ENCODE data around the gene RHOD.

Gene RHOD

GRCh38 chr11:67032830-67033551 lies 23.7 kb upstream of the RHOD start:
- DNase-seq (ENCODE audit: low spot score) = no peak

GRCh38 chr11:67033661-67034166 lies 22.9 kb upstream of the RHOD start:
- DNase-seq (ENCODE audit: low spot score) = no peak

GRCh38 chr11:67034350-67034749 lies 22.3 kb upstream of the RHOD start:
- no peak for DNase-seq (ENCODE audit: low spot score)

GRCh38 chr11:67040147-67040546 lies 16.5 kb upstream of the RHOD start:
- DNase-seq (ENCODE audit: low spot score) = no peak

- DNase-seq (ENCODE audit: low spot score) = no peak
Measured at GRCh38 chr11:67041602-67042001, 15.0 kb upstream of the RHOD start.

GRCh38 chr11:67043572-67044349 lies 12.9 kb upstream of the RHOD start:
- no peak for DNase-seq (ENCODE audit: low spot score)

GRCh38 chr11:67044496-67044895 lies 12.2 kb upstream of the RHOD start:
- no peak for DNase-seq (ENCODE audit: low spot score)

- no peak for DNase-seq (ENCODE audit: low spot score)
Measured at GRCh38 chr11:67045314-67045713, 11.3 kb upstream of the RHOD start.

GRCh38 chr11:67048515-67049130 lies 8.0 kb upstream of the RHOD start:
- no peak for DNase-seq (ENCODE audit: low spot score)

GRCh38 chr11:67050139-67050538 lies 6.5 kb upstream of the RHOD start:
- DNase-seq (ENCODE audit: low spot score) = no peak

- DNase-seq (ENCODE audit: low spot score) = no peak
Measured at GRCh38 chr11:67051180-67051893, 5.3 kb upstream of the RHOD start.

- no peak for DNase-seq (ENCODE audit: low spot score)
Measured at GRCh38 chr11:67051945-67052488, 4.6 kb upstream of the RHOD start.

GRCh38 chr11:67052891-67053290 lies 3.8 kb upstream of the RHOD start:
- no peak for DNase-seq (ENCODE audit: low spot score)

- peak; percentile 19 for DNase-seq (ENCODE audit: low spot score)
Measured at GRCh38 chr11:67053896-67054329, 2.7 kb upstream of the RHOD start.

- DNase-seq (ENCODE audit: low spot score) = no peak
Measured at GRCh38 chr11:67054346-67054835, 2.3 kb upstream of the RHOD start.

- no peak for DNase-seq (ENCODE audit: low spot score)
Measured at GRCh38 chr11:67054836-67055523, 1.7 kb upstream of the RHOD start.

- no peak for DNase-seq (ENCODE audit: low spot score)
Measured at GRCh38 chr11:67055812-67056211, 835 bp upstream of the RHOD start.

- DNase-seq (ENCODE audit: low spot score) = no peak
Measured at GRCh38 chr11:67057205-67057672, 592 bp downstream of the RHOD start.

GRCh38 chr11:67058506-67058905 lies 1.9 kb downstream of the RHOD start:
- DNase-seq (ENCODE audit: low spot score) = no peak

GRCh38 chr11:67059671-67060070 lies 3.0 kb downstream of the RHOD start:
- no peak for DNase-seq (ENCODE audit: low spot score)

GRCh38 chr11:67060111-67060522 lies 3.5 kb downstream of the RHOD start:
- DNase-seq (ENCODE audit: low spot score) = no peak
